ENCODE measurements around the gene TMEM221.

DNA sequence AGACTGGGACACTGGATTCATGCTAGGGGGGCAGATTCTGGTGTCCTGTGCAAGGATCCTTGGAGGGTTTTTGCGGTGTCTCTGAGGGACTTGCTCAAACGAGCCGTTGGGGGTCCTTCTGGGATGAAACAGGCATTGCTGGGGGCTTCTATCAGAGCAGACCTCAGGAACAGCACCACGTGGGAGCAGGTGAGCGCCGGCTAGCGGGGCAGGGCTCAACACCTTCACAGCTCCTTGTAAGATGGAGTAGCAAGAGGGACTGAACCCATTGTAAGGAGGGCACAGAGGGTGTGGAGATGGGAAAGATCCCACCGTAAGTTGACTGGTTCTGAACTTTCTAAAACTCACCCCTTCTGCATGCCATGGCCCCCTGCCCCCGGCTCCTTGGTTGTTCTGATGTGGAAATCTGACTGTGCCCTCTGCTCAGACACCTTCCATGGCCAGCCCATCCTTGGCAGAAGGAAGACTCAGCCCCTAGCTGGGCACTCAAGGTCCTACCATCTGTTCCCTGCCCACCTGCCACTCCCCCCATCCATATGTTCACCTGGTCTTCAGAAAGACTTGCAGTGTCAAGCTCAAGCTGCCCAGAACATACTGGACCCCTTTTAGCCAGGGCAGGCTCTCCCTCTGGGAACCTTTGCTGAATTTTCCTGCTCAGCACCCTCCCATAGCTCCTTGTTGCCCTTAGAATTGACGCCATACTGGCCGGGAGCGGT, 23.1 kb upstream of the TMEM221 start:
- no peak for TF ChIP-seq YY1 (IDR thresholded peaks at IDR 0.05; ENCODE audit: insufficient read depth, insufficient read length)
- TF ChIP-seq ZNF274 (IDR thresholded peaks at IDR 0.05; ENCODE audit: low read depth, low read length), result no peak
